Gastroesophageal sphincter (tissue), 3 donors: Measurements from ENCODE around the gene DIABLO.

Source experiments
- CTCF ChIP-seq, 4 experiments: fragments of 200-600 bp in 2 of 4; fragments of 450-650 bp in 2 of 4; sonication (generic) in 1 of 4; IDR thresholded peaks; one replicate each; pipeline ENCODE4 v1.5.1; 2017 to 2019; ENCODE audit warnings: antibody characterized with exemption in 4 of 4, mild to moderate bottlenecking in 2 of 4, moderate library complexity in 2 of 4
- POLR2AphosphoS5 ChIP-seq: sonication (generic); formaldehyde crosslinking; IDR thresholded peaks from one replicate; pipeline ENCODE4 v1.6.1; 2017; ENCODE audit warnings: antibody characterized with exemption

GRCh38 chr12:122189626-122190475 lies 36.0 kb downstream of the DIABLO start:
- TF ChIP-seq POLR2AphosphoS5 = no peak
- no peak for TF ChIP-seq CTCF (IDR thresholded peaks at IDR 0.05)
